PC-9 (cell line): ENCODE results near the gene ABCD3. TPM values are rescaled to one million over a fixed set of nuclear protein-coding genes. Genes with fewer than 3 reads are reported as not detected.
A peak's percentile ranks its signal among the peaks of the same experiment; 100 is the strongest.

Experiments
- BruUV-seq: library from RNA; stranded (reverse); fragments of 400-500 nt; replicated peaks from 2 replicates; lab custom pipeline; 2021; lab: Mats Ljungman, UMichigan
- CTCF ChIA-PET: fragments of 300-600 bp; sonication (Branson Sonifier 250); formaldehyde crosslinking; loops from one replicate; lab custom pipeline; 2022; ENCODE audit warnings: antibody characterized with exemption; lab: Charles Lee
- POLR2A ChIA-PET: fragments of 300-600 bp; sonication (Branson Sonifier 250); formaldehyde crosslinking; loops from one replicate; lab custom pipeline; 2022; ENCODE audit warnings: antibody characterized with exemption; ENCODE audit not compliant: unreplicated experiment; lab: Charles Lee
- DNase-seq, 2 experiments: peaks; one replicate each; pipeline versions ENCODE4 v3.0.0 to v3.0.0-alpha.2; 2015 to 2022; ENCODE audit warnings: mixed read lengths in 1 of 2
- H2AFZ ChIP-seq: fragments of 200-600 bp; sonication (generic); 2 replicates; pipeline ENCODE4 v1.8.1; 2017; ENCODE audit warnings: antibody characterized with exemption
- H3F3A ChIP-seq: fragments of 200-600 bp; sonication (generic); 2 replicates; pipeline ENCODE4 v1.8.1; 2017; ENCODE audit warnings: antibody characterized with exemption, mild to moderate bottlenecking, low read depth; ENCODE audit not compliant: insufficient read depth
- H3K27ac ChIP-seq: fragments of 200-600 bp; sonication (generic); 2 replicates; pipeline ENCODE4 v1.6.1; 2016; ENCODE audit warnings: mixed run types
- H3K27me3 ChIP-seq: fragments of 200-600 bp; sonication (generic); 2 replicates; pipeline ENCODE4 v1.6.1; 2016; ENCODE audit warnings: low read depth, mixed run types; ENCODE audit not compliant: insufficient read depth
- H3K36me3 ChIP-seq: fragments of 200-600 bp; sonication (generic); 2 replicates; pipeline ENCODE4 v1.6.1; 2016; ENCODE audit warnings: low read depth, mixed run types
- H3K4me1 ChIP-seq: fragments of 200-600 bp; sonication (generic); replicated peaks from 2 replicates; pipeline ENCODE4 v1.6.1; 2016; ENCODE audit warnings: mixed run types; ENCODE audit not compliant: insufficient read depth
- H3K4me2 ChIP-seq: fragments of 200-600 bp; sonication (generic); 2 replicates; pipeline ENCODE4 v1.6.1; 2017; ENCODE audit warnings: mixed run types
- H3K4me3 ChIP-seq: fragments of 200-600 bp; sonication (generic); 2 replicates; pipeline ENCODE4 v1.6.1; 2016; ENCODE audit warnings: mixed run types
- H3K79me2 ChIP-seq: fragments of 200-600 bp; sonication (generic); 2 replicates; pipeline ENCODE4 v1.6.1; 2017; ENCODE audit warnings: low read depth, mixed run types
- H3K9me2 ChIP-seq: fragments of 200-600 bp; sonication (generic); 2 replicates; pipeline ENCODE4 v1.8.1; 2017; ENCODE audit warnings: mild to moderate bottlenecking; ENCODE audit not compliant: insufficient read depth
- H3K9me3 ChIP-seq: fragments of 200-600 bp; sonication (generic); 2 replicates; pipeline ENCODE4 v1.8.1; 2016; ENCODE audit warnings: low read depth; ENCODE audit not compliant: insufficient read depth
- H4K20me1 ChIP-seq: fragments of 200-600 bp; sonication (generic); 2 replicates; pipeline ENCODE4 v1.8.1; 2017; ENCODE audit not compliant: insufficient read depth
- EZH2 ChIP-seq: fragments of 200-600 bp; sonication (generic); IDR thresholded peaks from 2 replicates; pipeline ENCODE4 v1.8.0; 2017; ENCODE audit warnings: antibody characterized with exemption, low read depth
- intact Hi-C: fragments of 100-400 bp; cut with micrococcal nuclease; formaldehyde crosslinking; loops from one replicate; pipeline ENCODE4 v1.10.0; 2022; ENCODE audit not compliant: unreplicated experiment
- total RNA-seq: library from RNA; stranded (reverse); gene quantifications from 2 replicates; pipeline ENCODE4 v1.2.3, GENCODE V29; 2021
- TF ChIP-seq, protein P1 (sequence below): fragments of 200-600 bp; sonication (generic); conservative IDR thresholded peaks from 2 replicates; pipeline ENCODE4 v1.6.1; 2017; ENCODE audit warnings: mixed run types, antibody characterized with exemption, mild to moderate bottlenecking, moderate library complexity

Gene ABCD3
- total RNA-seq, 1 experiment from 2014 or later = 51.6 TPM

DNA sequence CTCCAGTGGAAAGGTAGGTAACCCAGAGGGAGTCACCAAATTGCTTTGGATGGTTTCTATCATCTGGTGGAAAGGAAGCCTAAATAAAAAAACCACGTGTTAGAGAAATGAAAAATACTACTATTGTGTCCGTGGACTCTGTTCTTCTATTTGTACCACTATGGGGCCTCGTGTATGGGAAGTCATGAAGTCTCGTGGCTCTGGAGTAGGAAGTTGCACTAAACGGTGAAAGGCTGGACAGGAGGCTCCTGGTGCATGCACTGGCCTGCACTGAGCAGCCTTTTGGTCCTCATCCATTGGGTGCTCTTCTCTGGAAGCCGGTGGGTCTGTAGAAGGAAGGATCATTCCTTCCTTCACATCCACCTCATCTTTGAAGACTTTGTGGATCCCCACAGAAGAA is 106.3 kb downstream of the ABCD3 start:
- intact Hi-C loops = loop anchor here (5.0 kb wide), 1 partner anchor 328 kb away; no protein-coding TSS in a partner anchor
- Histone ChIP-seq H3K4me3 (no peak overlapping the region), H3K36me3 (peaks cover 13% of the 10 kb centered on the region; the same call in 1 of the 2 replicates), H3K79me2 (no peaks in the 10 kb centered on the region), H3F3A (peaks cover 41% of the 10 kb centered on the region), H3K27me3 (no peaks in the 10 kb centered on the region), H3K9me2 (no peaks in the 10 kb centered on the region), H4K20me1 (no peaks in the 10 kb centered on the region), H3K4me2 (no peak overlapping the region), H3K27ac (no peak overlapping the region), H3K4me1 (peaks cover 34% of the 10 kb centered on the region), H2AFZ (no peak overlapping the region), H3K9me3 (no peaks in the 10 kb centered on the region)
- POLR2A ChIA-PET = interaction anchor here (0.6 to 0.7 kb wide), 2 partner anchors 117 to 336 kb away, joined by 4 to 5 read pairs; no protein-coding TSS in a partner anchor
- no TSS peak for BruUV-seq
- CTCF ChIA-PET = interaction anchor here (0.6 kb wide), 1 partner anchor 220 kb away, joined by 11 read pairs; no protein-coding TSS in a partner anchor
- TF ChIP-seq, protein P1, sequence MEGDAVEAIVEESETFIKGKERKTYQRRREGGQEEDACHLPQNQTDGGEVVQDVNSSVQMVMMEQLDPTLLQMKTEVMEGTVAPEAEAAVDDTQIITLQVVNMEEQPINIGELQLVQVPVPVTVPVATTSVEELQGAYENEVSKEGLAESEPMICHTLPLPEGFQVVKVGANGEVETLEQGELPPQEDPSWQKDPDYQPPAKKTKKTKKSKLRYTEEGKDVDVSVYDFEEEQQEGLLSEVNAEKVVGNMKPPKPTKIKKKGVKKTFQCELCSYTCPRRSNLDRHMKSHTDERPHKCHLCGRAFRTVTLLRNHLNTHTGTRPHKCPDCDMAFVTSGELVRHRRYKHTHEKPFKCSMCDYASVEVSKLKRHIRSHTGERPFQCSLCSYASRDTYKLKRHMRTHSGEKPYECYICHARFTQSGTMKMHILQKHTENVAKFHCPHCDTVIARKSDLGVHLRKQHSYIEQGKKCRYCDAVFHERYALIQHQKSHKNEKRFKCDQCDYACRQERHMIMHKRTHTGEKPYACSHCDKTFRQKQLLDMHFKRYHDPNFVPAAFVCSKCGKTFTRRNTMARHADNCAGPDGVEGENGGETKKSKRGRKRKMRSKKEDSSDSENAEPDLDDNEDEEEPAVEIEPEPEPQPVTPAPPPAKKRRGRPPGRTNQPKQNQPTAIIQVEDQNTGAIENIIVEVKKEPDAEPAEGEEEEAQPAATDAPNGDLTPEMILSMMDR = no peak
- no peak for DNase-seq

DNA sequence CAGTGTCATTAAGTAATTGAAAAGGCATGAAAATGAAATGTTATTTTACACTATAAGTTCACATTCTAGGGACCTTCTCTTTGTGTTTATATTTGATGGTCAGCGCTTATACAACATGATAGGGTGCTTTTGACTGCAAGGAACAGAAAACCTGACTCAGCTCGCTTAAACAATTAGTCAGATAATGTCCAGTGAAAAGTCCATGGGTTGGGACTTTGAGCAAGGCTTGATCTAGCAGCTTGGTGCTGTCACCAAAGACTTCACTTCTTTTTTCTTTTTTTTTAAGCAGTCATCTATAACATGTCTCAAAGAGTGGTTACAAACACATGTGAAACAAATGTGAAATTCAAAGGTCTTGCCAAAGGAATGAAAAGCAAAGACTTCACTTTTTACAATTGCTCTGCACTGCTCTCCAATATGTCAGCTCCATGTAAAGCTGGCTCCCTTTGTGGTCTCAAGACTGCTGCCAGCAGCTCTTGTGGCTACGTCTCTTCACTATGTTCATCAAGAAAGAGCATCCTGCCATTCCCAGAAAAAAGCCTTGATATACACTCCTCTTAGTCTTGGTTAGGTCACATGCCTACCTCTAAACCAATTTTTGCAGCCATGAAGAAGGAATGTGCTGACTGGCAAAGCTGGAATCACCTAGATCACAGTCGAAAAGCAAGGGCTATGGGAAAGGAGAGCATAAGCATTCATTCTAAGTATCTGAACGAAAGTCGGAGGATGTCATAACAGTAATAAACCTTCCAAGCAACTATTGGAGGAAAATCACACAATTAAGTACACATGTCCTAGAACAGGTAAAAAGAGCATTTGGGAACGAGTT is 108.2 kb downstream of the ABCD3 start:
- Histone ChIP-seq H4K20me1 (no peaks in the 10 kb centered on the region), H3K4me2 (peak overlapping the region; percentile 20; the same call in 1 of the 2 replicates), H3K27ac (peak overlapping the region; percentile 71), H3K9me3 (no peaks in the 10 kb centered on the region), H3F3A (peaks cover 59% of the 10 kb centered on the region), H3K4me1 (peaks cover 48% of the 10 kb centered on the region), H3K79me2 (peaks cover 1% of the 10 kb centered on the region; the same call in 1 of the 2 replicates), H3K9me2 (no peaks in the 10 kb centered on the region), H3K36me3 (peaks cover 23% of the 10 kb centered on the region), H3K27me3 (no peaks in the 10 kb centered on the region), H2AFZ (no peak overlapping the region), H3K4me3 (no peak overlapping the region)
- ChIA-PET POLR2A (interaction anchor here (0.5 to 2.1 kb wide), 4 partner anchors 97 to 649 kb away, joined by 3 to 13 read pairs (median 5); no protein-coding TSS in a partner anchor), CTCF (interaction anchor here (1.2 kb wide), 1 partner anchor 16 kb away, joined by 3 read pairs; no protein-coding TSS in a partner anchor)
- intact Hi-C loops = loop anchor here (2.0 to 5.0 kb wide), 3 partner anchors 72 to 401 kb away; partner anchors contain the start of gene CNN3
- TF ChIP-seq EZH2 = no peak
- TF ChIP-seq, protein P1 = no peak
- BruUV-seq = no TSS peak
- no peak for DNase-seq

DNA sequence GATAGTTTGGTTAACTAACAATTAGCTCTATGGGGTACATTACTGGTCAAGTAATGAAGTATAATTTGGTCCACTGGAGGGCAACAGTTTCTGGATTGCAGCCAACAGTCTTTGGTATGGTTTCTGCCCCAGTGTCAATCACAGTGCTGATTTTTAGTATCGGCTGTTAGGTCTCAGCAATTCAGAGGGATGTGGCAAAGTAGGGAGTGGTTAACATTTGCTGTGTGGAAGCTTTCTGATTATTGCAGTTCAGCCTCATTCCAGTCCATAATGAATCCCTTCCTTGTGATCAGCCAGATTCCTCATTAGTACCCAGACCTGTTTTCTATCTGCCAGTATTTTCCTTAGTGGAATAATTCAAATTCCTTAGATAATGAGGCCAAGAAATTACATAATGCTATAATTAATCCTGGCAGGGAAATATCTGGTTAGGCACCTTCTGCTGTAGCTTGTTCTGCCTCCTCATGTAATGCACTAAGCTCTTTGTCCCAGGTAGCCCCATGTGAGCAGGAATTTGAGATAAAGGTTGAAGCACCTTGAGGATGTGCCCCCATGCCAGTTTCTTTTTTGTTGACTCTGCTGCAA is 109.3 kb downstream of the ABCD3 start:
- peak overlapping the region; percentile 20 for H3K4me2 ChIP-seq
- POLR2A ChIA-PET = interaction anchor here (0.5 to 2.6 kb wide), 17 partner anchors 9 to 650 kb away, joined by 3 to 26 read pairs (median 5); partner anchors contain the start of gene F3
- CTCF ChIA-PET = interaction anchor here (0.7 to 1.2 kb wide), 3 partner anchors 15 to 532 kb away, joined by 3 to 10 read pairs (median 3); no protein-coding TSS in a partner anchor

More for the DNA sequence above, 109.3 kb downstream of the ABCD3 start:
- Histone ChIP-seq H3K79me2 (peaks cover 13% of the 10 kb centered on the region; the same call in 1 of the 2 replicates), H3K9me3 (no peaks in the 10 kb centered on the region), H3K4me3 (no peak overlapping the region), H3K4me1 (peaks cover 60% of the 10 kb centered on the region), H3K27ac (peak overlapping the region; percentile 71), H3K36me3 (peaks cover 35% of the 10 kb centered on the region), H2AFZ (no peak overlapping the region), H3F3A (peaks cover 71% of the 10 kb centered on the region), H3K9me2 (no peaks in the 10 kb centered on the region), H4K20me1 (no peaks in the 10 kb centered on the region; the same call in 1 of the 2 replicates), H3K27me3 (no peaks in the 10 kb centered on the region)
- TF ChIP-seq, protein P1 = 0 out of 2 replicates have a peak, but pooled peaks have one; percentile 40
- no peak for TF ChIP-seq EZH2
- BruUV-seq = no TSS peak
- intact Hi-C loops = loop anchor here (1.0 to 5.0 kb wide), 8 partner anchors 14 to 400 kb away; partner anchors contain the start of genes CNN3 and F3
- DNase-seq = peak; percentile 62 to 99
